ENCODE data around the gene CEACAM1. TPM values are rescaled to one million over a fixed set of nuclear protein-coding genes. Genes with fewer than 3 reads are reported as not detected.
"Not testable (repeated sequence)": the region's sequence is repeated elsewhere in the genome, so short reads cannot be mapped to it uniquely, and the experiment has no call there.

CEACAM1 gene
- total and polyA plus RNA-seq, 9 of the 15 experiments (the other 6 are each of a cell fraction or from before 2014, with no cell fraction given), result 0.04 to 0.16 (median 0.10) TPM; not detected in 1

- H4K20me1 ChIP-seq (replicated peaks; ENCODE audit: control insufficient read depth, insufficient read depth, low read length), result no peaks in the 10 kb centered on the region
- no peak overlapping the region for H2AFZ ChIP-seq (ENCODE audit: low read depth, low read length)
- 0% methylated on average over 7 of the region's 7 CpGs for WGBS (ENCODE audit: insufficient coverage, low coverage, missing lambda C conversion rate)
- no peaks in the 10 kb centered on the region for H3K36me3 ChIP-seq (ENCODE audit: control insufficient read depth, insufficient read depth, low read length)
- ATAC-seq, result no peak
- no peaks in the 10 kb centered on the region for H3K79me2 ChIP-seq (ENCODE audit: control insufficient read depth, insufficient read depth, low read length)
- H3K27ac ChIP-seq (ENCODE audit: extremely low read depth, low read depth, low read length), result no peak overlapping the region
- POLR2A ChIA-PET, result no interaction called here
- H3K9me3 ChIP-seq (replicated peaks; ENCODE audit: control insufficient read depth, insufficient read depth, low read depth, low read length), result no peaks in the 10 kb centered on the region
- H3K4me1 ChIP-seq (replicated peaks in 1 of 2; ENCODE audit: control insufficient read depth in 2 of 2, insufficient read depth in 2 of 2, low read length in 2 of 2), result no peaks in the 10 kb centered on the region
- no peak for FAIRE-seq
- H3K4me2 ChIP-seq (ENCODE audit: insufficient read depth, low read length), result no peak overlapping the region
- TF ChIP-seq MNT (conservative IDR thresholded peaks at IDR 0.05) (no peak), U2AF1 (optimal IDR thresholded peaks at IDR 0.05; ENCODE audit: low read depth, low read length) (no peak), CBX1 (IDR thresholded peaks at IDR 0.05; ENCODE audit: low read depth) (no peak), HES1 (IDR thresholded peaks at IDR 0.05; ENCODE audit: low read depth) (no peak), HOXB6 (CRISPR knock-in tag; IDR thresholded peaks at IDR 0.05; ENCODE audit: borderline replicate concordance) (no peak)
- H3K9ac ChIP-seq (ENCODE audit: insufficient read depth in 1 of 2, low read depth in 2 of 2, low read length in 2 of 2), result no peak overlapping the region
- H3K9me1 ChIP-seq (ENCODE audit: control insufficient read depth, insufficient read depth, low read length), result no peaks in the 10 kb centered on the region
- CTCF ChIA-PET (ENCODE audit: low intra/inter-chr PET ratio), result no interaction called here
- in situ Hi-C loops (cut with MboI), result loop anchor here (25.0 kb wide), 1 partner anchor 427 kb away; no protein-coding TSS in a partner anchor
- intact Hi-C loops (cut with micrococcal nuclease), result no loop called here
- DNase-seq (ENCODE audit: extremely low read depth in 1 of 4, low spot score in 3 of 4), result no peak
- H3K27me3 ChIP-seq (ENCODE audit: control insufficient read depth in 2 of 2, insufficient read depth in 2 of 2, low read length in 2 of 2), result peaks cover 0 to 11% of the 10 kb centered on the region in 2 experiments; a peak in 2 of 5 replicates
- H3K4me3 ChIP-seq, result no peak overlapping the region
- no TSS peak for BruUV-seq (replicated peaks)
Observed at GRCh38 chr19:42538841-42539709, 10.8 kb upstream of the CEACAM1 start.

GRCh38 chr19:42535276-42535675 lies 7.0 kb upstream of the CEACAM1 start:
- H3K79me2 ChIP-seq (ENCODE audit: control insufficient read depth, insufficient read depth, low read length); H3K4me3 ChIP-seq; intact Hi-C loops (cut with micrococcal nuclease); H3K4me1 ChIP-seq (replicated peaks in 1 of 2; ENCODE audit: control insufficient read depth in 2 of 2, insufficient read depth in 2 of 2, low read length in 2 of 2); FAIRE-seq; H3K4me2 ChIP-seq (ENCODE audit: insufficient read depth, low read length); ATAC-seq; H4K20me1 ChIP-seq (replicated peaks; ENCODE audit: control insufficient read depth, insufficient read depth, low read length); H3K9ac ChIP-seq (ENCODE audit: insufficient read depth in 1 of 2, low read depth in 2 of 2, low read length in 2 of 2); DNase-seq (ENCODE audit: extremely low read depth in 1 of 4, low spot score in 3 of 4); H3K36me3 ChIP-seq (ENCODE audit: control insufficient read depth, insufficient read depth, low read length); H2AFZ ChIP-seq (ENCODE audit: low read depth, low read length); CTCF ChIA-PET (ENCODE audit: low intra/inter-chr PET ratio); BruUV-seq (replicated peaks); H3K27ac ChIP-seq (ENCODE audit: extremely low read depth, low read depth, low read length); H3K9me1 ChIP-seq (ENCODE audit: control insufficient read depth, insufficient read depth, low read length); H3K9me3 ChIP-seq (replicated peaks; ENCODE audit: control insufficient read depth, insufficient read depth, low read depth, low read length): not testable (repeated sequence)
- POLR2A ChIA-PET, result interaction anchor here (0.6 kb wide), 1 partner anchor 65 kb away, joined by 3 read pairs; no protein-coding TSS in a partner anchor
- H3K27me3 ChIP-seq (ENCODE audit: control insufficient read depth in 2 of 2, insufficient read depth in 2 of 2, low read length in 2 of 2), result peaks cover 11 to 16% of the 10 kb centered on the region in 2 experiments; a peak in 4 of 5 replicates
- WGBS (ENCODE audit: insufficient coverage, low coverage, missing lambda C conversion rate), result 0% methylated on average over 2 of the region's 2 CpGs
- in situ Hi-C loops (cut with MboI), result loop anchor here (25.0 kb wide), 1 partner anchor 423 kb away; no protein-coding TSS in a partner anchor

Data from K562 (cell line).